Endothelial cell (in vitro differentiated cells): Measurements from ENCODE around the gene SCYL3. TPM values are rescaled to one million over a fixed set of nuclear protein-coding genes. Genes with fewer than 3 reads are reported as not detected.
A peak's percentile ranks its signal among the peaks of the same experiment; 100 is the strongest.

Experiments
- DNase-seq: peaks from one replicate; pipeline ENCODE4 v3.0.0; 2021; ENCODE audit warnings: low spot score
- H3K27ac Mint-ChIP-seq: one replicate; pipeline ENCODE4 v1.8.0; 2021; ENCODE audit warnings: mixed read lengths, inconsistent platforms; ENCODE audit not compliant: unreplicated experiment
- H3K27me3 Mint-ChIP-seq: one replicate; pipeline ENCODE4 v1.8.0; 2021; ENCODE audit warnings: mild to moderate bottlenecking, moderate library complexity, mixed read lengths, inconsistent platforms; ENCODE audit not compliant: unreplicated experiment
- H3K36me3 Mint-ChIP-seq: one replicate; pipeline ENCODE4 v1.8.0; 2021; ENCODE audit warnings: mild to moderate bottlenecking, low read depth, mixed read lengths, inconsistent platforms; ENCODE audit not compliant: unreplicated experiment
- H3K4me1 Mint-ChIP-seq: one replicate; pipeline ENCODE4 v1.8.0; 2021; ENCODE audit warnings: mild to moderate bottlenecking, mixed read lengths, inconsistent platforms; ENCODE audit not compliant: unreplicated experiment
- H3K4me3 Mint-ChIP-seq: one replicate; pipeline ENCODE4 v1.8.0; 2021; ENCODE audit warnings: mild to moderate bottlenecking, mixed read lengths, inconsistent platforms; ENCODE audit not compliant: unreplicated experiment
- H3K9me3 Mint-ChIP-seq: one replicate; pipeline ENCODE4 v1.8.0; 2021; ENCODE audit warnings: mixed read lengths, inconsistent platforms; ENCODE audit not compliant: unreplicated experiment
- total RNA-seq: library from RNA; stranded (reverse); fragmentation: NEBNext Ultra II Directional; extraction: Animal tissue kit (Norgen Biotek cat#: 25700); gene quantifications from one replicate; pipeline ENCODE4 v1.2.1, GENCODE V29; 2021; ENCODE audit not compliant: unreplicated experiment
- TF ChIP-seq, protein P1 (sequence below): fragments of 200-600 bp; sonication (generic); IDR thresholded peaks from one replicate; pipeline ENCODE4 v1.5.0; 2021; ENCODE audit warnings: antibody characterized with exemption; ENCODE audit not compliant: unreplicated experiment

Gene SCYL3
- total RNA-seq, 1 donor from 2014 or later = 19.2 TPM

- TF ChIP-seq, protein P1, sequence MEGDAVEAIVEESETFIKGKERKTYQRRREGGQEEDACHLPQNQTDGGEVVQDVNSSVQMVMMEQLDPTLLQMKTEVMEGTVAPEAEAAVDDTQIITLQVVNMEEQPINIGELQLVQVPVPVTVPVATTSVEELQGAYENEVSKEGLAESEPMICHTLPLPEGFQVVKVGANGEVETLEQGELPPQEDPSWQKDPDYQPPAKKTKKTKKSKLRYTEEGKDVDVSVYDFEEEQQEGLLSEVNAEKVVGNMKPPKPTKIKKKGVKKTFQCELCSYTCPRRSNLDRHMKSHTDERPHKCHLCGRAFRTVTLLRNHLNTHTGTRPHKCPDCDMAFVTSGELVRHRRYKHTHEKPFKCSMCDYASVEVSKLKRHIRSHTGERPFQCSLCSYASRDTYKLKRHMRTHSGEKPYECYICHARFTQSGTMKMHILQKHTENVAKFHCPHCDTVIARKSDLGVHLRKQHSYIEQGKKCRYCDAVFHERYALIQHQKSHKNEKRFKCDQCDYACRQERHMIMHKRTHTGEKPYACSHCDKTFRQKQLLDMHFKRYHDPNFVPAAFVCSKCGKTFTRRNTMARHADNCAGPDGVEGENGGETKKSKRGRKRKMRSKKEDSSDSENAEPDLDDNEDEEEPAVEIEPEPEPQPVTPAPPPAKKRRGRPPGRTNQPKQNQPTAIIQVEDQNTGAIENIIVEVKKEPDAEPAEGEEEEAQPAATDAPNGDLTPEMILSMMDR = no peak
- Mint-ChIP-seq H3K27me3 (peaks cover 4% of the 10 kb centered on the region), H3K4me1 (peaks cover 19% of the 10 kb centered on the region), H3K4me3 (no peak overlapping the region), H3K9me3 (no peaks in the 10 kb centered on the region), H3K36me3 (no peaks in the 10 kb centered on the region), H3K27ac (no peak overlapping the region)
- DNase-seq = no peak
Measured at GRCh38 chr1:169909499-169909898, 15.8 kb upstream of the SCYL3 start.

GRCh38 chr1:169906938-169907337 lies 13.2 kb upstream of the SCYL3 start:
- Mint-ChIP-seq H3K36me3 (no peaks in the 10 kb centered on the region), H3K9me3 (no peaks in the 10 kb centered on the region), H3K4me1 (peaks cover 26% of the 10 kb centered on the region), H3K27me3 (peaks cover 3% of the 10 kb centered on the region), H3K4me3 (no peak overlapping the region), H3K27ac (no peak overlapping the region)
- no peak for DNase-seq
- TF ChIP-seq, protein P1 = no peak

- Mint-ChIP-seq H3K36me3 (no peaks in the 10 kb centered on the region), H3K4me3 (no peak overlapping the region), H3K27ac (no peak overlapping the region), H3K27me3 (peaks cover 3% of the 10 kb centered on the region), H3K9me3 (no peaks in the 10 kb centered on the region), H3K4me1 (peaks cover 41% of the 10 kb centered on the region)
- TF ChIP-seq, protein P1 = no peak
- no peak for DNase-seq
Measured at GRCh38 chr1:169904834-169905233, 11.1 kb upstream of the SCYL3 start.

GRCh38 chr1:169902751-169903150 lies 9.1 kb upstream of the SCYL3 start:
- H3K4me1 Mint-ChIP-seq = peaks cover 55% of the 10 kb centered on the region
- H3K4me3 Mint-ChIP-seq = no peak overlapping the region
- TF ChIP-seq, protein P1 = no peak
- no peaks in the 10 kb centered on the region for H3K9me3 Mint-ChIP-seq
- H3K27me3 Mint-ChIP-seq = peaks cover 3% of the 10 kb centered on the region
- H3K36me3 Mint-ChIP-seq = no peaks in the 10 kb centered on the region
- DNase-seq = no peak
- H3K27ac Mint-ChIP-seq = peak overlapping the region; percentile 88

GRCh38 chr1:169901115-169901514 lies 7.4 kb upstream of the SCYL3 start:
- Mint-ChIP-seq H3K4me1 (peaks cover 69% of the 10 kb centered on the region), H3K36me3 (no peaks in the 10 kb centered on the region), H3K27me3 (peaks cover 5% of the 10 kb centered on the region), H3K9me3 (no peaks in the 10 kb centered on the region), H3K4me3 (no peak overlapping the region), H3K27ac (no peak overlapping the region)
- TF ChIP-seq, protein P1 = no peak
- DNase-seq = no peak
